Ectodermal cell (in vitro differentiated cells): ENCODE measurements around the gene MRPS5.

Experiments
- H3K27ac ChIP-seq: 2 replicates; pipeline ENCODE4 v1.7.0; 2013; ENCODE audit warnings: mild to moderate bottlenecking, low read depth, low read length; ENCODE audit not compliant: insufficient read depth, poor library complexity, severe bottlenecking
- H3K27me3 ChIP-seq: 2 replicates; pipeline ENCODE4 v1.7.0; 2013; ENCODE audit warnings: mild to moderate bottlenecking, low read length; ENCODE audit not compliant: insufficient read depth, control insufficient read depth, poor library complexity, severe bottlenecking
- H3K36me3 ChIP-seq: one replicate; pipeline ENCODE4 v1.7.0; 2013; ENCODE audit warnings: low read length; ENCODE audit not compliant: control insufficient read depth, insufficient read depth
- H3K4me1 ChIP-seq: one replicate; pipeline ENCODE4 v1.7.0; 2013; ENCODE audit warnings: low read length; ENCODE audit not compliant: control insufficient read depth, insufficient read depth
- H3K4me3 ChIP-seq: 2 replicates; pipeline ENCODE4 v1.7.0; 2013; ENCODE audit warnings: low read depth, low read length, control low read depth; ENCODE audit not compliant: insufficient read depth
- H3K9me3 ChIP-seq: 2 replicates; pipeline ENCODE4 v1.7.0; 2013; ENCODE audit warnings: mild to moderate bottlenecking, low read length, moderate library complexity; ENCODE audit not compliant: control insufficient read depth
- WGBS, 2 experiments: methylation state at CpG; one replicate each; pipeline ENCODE4 v1.1.7; 2013; ENCODE audit warnings: missing lambda C conversion rate in 2 of 2; 5-methylcytosine and 5-hydroxymethylcytosine counted together

MRPS5 gene

GRCh38 chr2:95054016-95054415, 67.6 kb downstream of the MRPS5 start:
- 76 to 78% methylated on average over 5 of the region's 5 CpGs for WGBS, 2 experiments
- Histone ChIP-seq H3K9me3 (no peaks in the 10 kb centered on the region), H3K4me1 (peaks cover 15% of the 10 kb centered on the region), H3K27ac (no peak overlapping the region), H3K36me3 (no peaks in the 10 kb centered on the region), H3K27me3 (no peaks in the 10 kb centered on the region), H3K4me3 (no peak overlapping the region)

GRCh38 chr2:95053543-95053942, 68.1 kb downstream of the MRPS5 start:
- Histone ChIP-seq H3K4me1 (peaks cover 15% of the 10 kb centered on the region), H3K4me3 (no peak overlapping the region), H3K27ac (no peak overlapping the region), H3K36me3 (no peaks in the 10 kb centered on the region), H3K9me3 (no peaks in the 10 kb centered on the region), H3K27me3 (no peaks in the 10 kb centered on the region)
- 43 to 53% methylated on average over 11 of the region's 11 CpGs for WGBS, 2 experiments

GRCh38 chr2:95052804-95053479, 68.7 kb downstream of the MRPS5 start:
- Histone ChIP-seq H3K9me3 (no peaks in the 10 kb centered on the region), H3K36me3 (no peaks in the 10 kb centered on the region), H3K4me1 (peaks cover 15% of the 10 kb centered on the region), H3K27ac (no peak overlapping the region), H3K27me3 (no peaks in the 10 kb centered on the region), H3K4me3 (no peak overlapping the region)
- WGBS, 2 experiments = 83 to 90% methylated on average over 13 of the region's 13 CpGs

- H3K27ac ChIP-seq = no peak overlapping the region
- H3K4me1 ChIP-seq = peaks cover 9% of the 10 kb centered on the region
- 93 to 96% methylated on average over 6 of the region's 6 CpGs for WGBS, 2 experiments
- no peaks in the 10 kb centered on the region for H3K27me3 ChIP-seq
- no peak overlapping the region for H3K4me3 ChIP-seq
- H3K36me3 ChIP-seq = no peaks in the 10 kb centered on the region
- no peaks in the 10 kb centered on the region for H3K9me3 ChIP-seq
Observed at GRCh38 chr2:95052307-95052706, 69.3 kb downstream of the MRPS5 start.

GRCh38 chr2:95051626-95052025, 70.0 kb downstream of the MRPS5 start:
- 93 to 94% methylated on average over 10 of the region's 10 CpGs for WGBS, 2 experiments
- H3K27me3 ChIP-seq = no peaks in the 10 kb centered on the region
- no peak overlapping the region for H3K27ac ChIP-seq

GRCh38 chr2:95050385-95051300, 71.0 kb downstream of the MRPS5 start:
- H3K4me1 ChIP-seq = no peaks in the 10 kb centered on the region
- H3K27ac ChIP-seq = no peak overlapping the region
- WGBS, 2 experiments = 92% methylated on average over 7 of the region's 7 CpGs
- no peaks in the 10 kb centered on the region for H3K9me3 ChIP-seq
- no peaks in the 10 kb centered on the region for H3K27me3 ChIP-seq
- H3K36me3 ChIP-seq = no peaks in the 10 kb centered on the region
- H3K4me3 ChIP-seq = no peak overlapping the region

More at GRCh38 chr2:95051626-95052025, 70.0 kb downstream of the MRPS5 start:
- Histone ChIP-seq H3K9me3 (no peaks in the 10 kb centered on the region), H3K4me3 (no peak overlapping the region), H3K36me3 (no peaks in the 10 kb centered on the region), H3K4me1 (peaks cover 2% of the 10 kb centered on the region)

GRCh38 chr2:95049961-95050360, 71.6 kb downstream of the MRPS5 start:
- Histone ChIP-seq H3K4me3 (no peak overlapping the region), H3K4me1 (no peaks in the 10 kb centered on the region), H3K36me3 (no peaks in the 10 kb centered on the region), H3K27ac (no peak overlapping the region), H3K9me3 (no peaks in the 10 kb centered on the region), H3K27me3 (no peaks in the 10 kb centered on the region)
- WGBS, 2 experiments = 82 to 94% methylated on average over 6 of the region's 6 CpGs

GRCh38 chr2:95049683-95049955, 72.0 kb downstream of the MRPS5 start:
- H3K4me1 ChIP-seq = no peaks in the 10 kb centered on the region
- no peak overlapping the region for H3K4me3 ChIP-seq
- 93 to 95% methylated on average over 10 of the region's 10 CpGs for WGBS, 2 experiments
- H3K36me3 ChIP-seq = no peaks in the 10 kb centered on the region
- H3K27me3 ChIP-seq = no peaks in the 10 kb centered on the region
- no peak overlapping the region for H3K27ac ChIP-seq
- H3K9me3 ChIP-seq = no peaks in the 10 kb centered on the region

- Histone ChIP-seq H3K4me3 (no peak overlapping the region), H3K27me3 (no peaks in the 10 kb centered on the region), H3K4me1 (no peaks in the 10 kb centered on the region), H3K9me3 (no peaks in the 10 kb centered on the region), H3K27ac (no peak overlapping the region), H3K36me3 (no peaks in the 10 kb centered on the region)
- WGBS, 2 experiments = 91 to 92% methylated on average over 15 of the region's 15 CpGs
Observed at GRCh38 chr2:95048825-95049682, 72.6 kb downstream of the MRPS5 start.
